HCT116 (cell line): Measurements from ENCODE around the gene IBSP. TPM values are rescaled to one million over a fixed set of nuclear protein-coding genes. Genes with fewer than 3 reads are reported as not detected.

ENCODE experiments used
- ATAC-seq: fragments of 200-7000 bp; cut with Tn5 transposase; 2 replicates; pipeline ENCODE4 v1.9.1; 2020; ENCODE audit warnings: mild to moderate bottlenecking, moderate library complexity
- BruUV-seq: library from RNA; stranded (reverse); fragments of 400-500 nt; replicated peaks from 2 replicates; lab custom pipeline; 2021; lab: Mats Ljungman, UMichigan
- CTCF ChIA-PET: fragments of 300-600 bp; sonication (Branson Sonifier 250); formaldehyde crosslinking; loops from one replicate; lab custom pipeline; 2021; ENCODE audit warnings: antibody characterized with exemption; lab: Charles Lee
- POLR2A ChIA-PET: fragments of 300-600, 350-600 bp; sonication (Branson Sonifier 250); formaldehyde crosslinking; loops from one replicate; lab custom pipeline; 2021; ENCODE audit warnings: antibody characterized with exemption; lab: Charles Lee
- RAD21 ChIA-PET, 2 experiments: fragments of 300-600 bp; sonication (Branson Sonifier 250); formaldehyde crosslinking; loops; one replicate each; lab custom pipeline; 2023; ENCODE audit warnings: low total read pairs in 2 of 2; ENCODE audit not compliant: uncharacterized antibody in 2 of 2, unreplicated experiment in 2 of 2, low non-redundant PET in 1 of 2; lab: Charles Lee
- DNase-seq: peaks from one replicate; pipeline ENCODE4 v3.0.0-alpha.2; 2010; ENCODE audit warnings: low read depth, low spot score
- H2AFZ ChIP-seq: fragments of 200-600 bp; shearing (Covaris generic), sonication (generic); 2 replicates; pipeline ENCODE4 v1.6.1; 2017; ENCODE audit warnings: low read depth, mixed run types, mixed read lengths, antibody characterized with exemption, low read length; ENCODE audit not compliant: poor library complexity, severe bottlenecking
- H3K27ac ChIP-seq: 2 replicates; pipeline ENCODE4 v1.5.1; 2012; ENCODE audit warnings: low read depth, low read length
- H3K27me3 ChIP-seq: fragments of 200-600 bp; sonication (generic); 2 replicates; pipeline ENCODE4 v1.6.1; 2016; ENCODE audit warnings: mixed run types, low read length, mixed read lengths; ENCODE audit not compliant: insufficient read depth
- H3K36me3 ChIP-seq, 2 experiments: fragments of 200-500 bp in 1 of 2; fragments of 200-600 bp in 1 of 2; sonication (Bioruptor generic) in 1 of 2; sonication (generic) in 1 of 2; 2 replicates each; pipeline versions ENCODE4 v1.5.1 to v1.6.1; 2014 to 2016; ENCODE audit warnings: low read length in 2 of 2, inconsistent platforms in 1 of 2, mixed read lengths in 1 of 2, mixed run types in 1 of 2; ENCODE audit not compliant: insufficient read depth in 2 of 2, control insufficient read depth in 1 of 2
- H3K4me1 ChIP-seq, 2 experiments: fragments of 200-600 bp in 1 of 2; sonication (generic) in 1 of 2; 2 replicates each; pipeline versions ENCODE4 v1.5.1 to v1.6.1; 2012 to 2017; ENCODE audit warnings: low read length in 2 of 2, inconsistent platforms in 1 of 2, mild to moderate bottlenecking in 1 of 2, mixed read lengths in 1 of 2, mixed run types in 1 of 2, moderate library complexity in 1 of 2; ENCODE audit not compliant: insufficient read depth in 2 of 2, control insufficient read depth in 1 of 2
- H3K4me2 ChIP-seq: fragments of 200-600 bp; sonication (generic); 2 replicates; pipeline ENCODE4 v1.6.1; 2017; ENCODE audit warnings: mixed run types, low read length, mixed read lengths
- H3K4me3 ChIP-seq, 2 experiments: fragments of 200-600 bp in 1 of 2; sonication (generic) in 1 of 2; replicated peaks in 1 of 2; 2 replicates each; pipeline ENCODE4 v1.5.1; 2011 to 2016; ENCODE audit warnings: low read length in 2 of 2, control low read depth in 1 of 2, low read depth in 1 of 2, mild to moderate bottlenecking in 1 of 2, mixed read lengths in 1 of 2, mixed run types in 1 of 2
- H3K79me2 ChIP-seq: fragments of 200-600 bp; sonication (generic); 2 replicates; pipeline ENCODE4 v1.6.1; 2017; ENCODE audit warnings: mild to moderate bottlenecking, mixed run types, low read length, moderate library complexity, mixed read lengths; ENCODE audit not compliant: insufficient read depth
- H3K9ac ChIP-seq: fragments of 200-600 bp; sonication (generic); 2 replicates; pipeline ENCODE4 v1.6.1; 2016; ENCODE audit warnings: low read length, mixed read lengths
- H3K9me2 ChIP-seq: fragments of 200-600 bp; sonication (generic), shearing (Covaris generic); 2 replicates; pipeline ENCODE4 v1.6.1; 2017; ENCODE audit warnings: mixed run types, mild to moderate bottlenecking, moderate library complexity; ENCODE audit not compliant: insufficient read depth
- H3K9me3 ChIP-seq, 2 experiments: fragments of 200-500 bp in 1 of 2; fragments of 200-600 bp in 1 of 2; sonication (Bioruptor generic) in 1 of 2; sonication (generic) in 1 of 2; 2 replicates each; pipeline ENCODE4 v1.6.1; 2014 to 2017; ENCODE audit warnings: low read length in 2 of 2, mixed read lengths in 2 of 2, inconsistent platforms in 1 of 2, low read depth in 1 of 2, mild to moderate bottlenecking in 1 of 2, mixed run types in 1 of 2, moderate library complexity in 1 of 2; ENCODE audit not compliant: control insufficient read depth in 1 of 2, insufficient read depth in 1 of 2
- H4K20me1 ChIP-seq: fragments of 200-600 bp; sonication (generic), shearing (Covaris generic); 2 replicates; pipeline ENCODE4 v1.6.1; 2017; ENCODE audit warnings: mixed run types, mild to moderate bottlenecking, moderate library complexity; ENCODE audit not compliant: insufficient read depth
- CEBPB ChIP-seq: IDR thresholded peaks from 2 replicates; pipeline ENCODE4 v1.6.1; 2012; ENCODE audit warnings: low read depth
- CTCF ChIP-seq, 3 experiments: fragments of 200-600 bp in 1 of 3; sonication (generic) in 1 of 3; IDR thresholded peaks in 2 of 3; conservative IDR thresholded peaks in 1 of 3; 2 replicates each; pipeline ENCODE4 v1.5.1; 2012 to 2017; ENCODE audit warnings: low read depth in 2 of 3, low read length in 2 of 3, antibody characterized with exemption in 1 of 3, borderline replicate concordance in 1 of 3, control low read depth in 1 of 3, mild to moderate bottlenecking in 1 of 3, mixed read lengths in 1 of 3, mixed run types in 1 of 3, moderate library complexity in 1 of 3; ENCODE audit not compliant: insufficient read depth in 1 of 3
- EGR1 ChIP-seq: IDR thresholded peaks from 2 replicates; pipeline ENCODE4 v1.6.1; 2012; ENCODE audit warnings: low read depth
- EZH2 ChIP-seq: fragments of 200-600 bp; sonication (generic); IDR thresholded peaks from 2 replicates; pipeline ENCODE4 v1.6.1; 2017; ENCODE audit warnings: antibody characterized with exemption, mixed run types
- EZH2phosphoT487 ChIP-seq: fragments of 200-600 bp; IDR thresholded peaks from 2 replicates; pipeline ENCODE4 v1.6.1; 2018; ENCODE audit warnings: antibody characterized with exemption, borderline replicate concordance
- JUND ChIP-seq: IDR thresholded peaks from 2 replicates; pipeline ENCODE4 v1.6.1; 2012
- MAX ChIP-seq: IDR thresholded peaks from 2 replicates; pipeline ENCODE4 v1.6.1; 2012
- POLR2A ChIP-seq: IDR thresholded peaks from 2 replicates; pipeline ENCODE4 v1.7.0; 2011; ENCODE audit warnings: borderline replicate concordance; ENCODE audit not compliant: insufficient read depth, insufficient read length; ENCODE audit errors: extremely low read depth
- RAD21 ChIP-seq: IDR thresholded peaks from 2 replicates; pipeline ENCODE4 v1.6.1; 2012; ENCODE audit warnings: low read depth, mild to moderate bottlenecking
- SP1 ChIP-seq: IDR thresholded peaks from 2 replicates; pipeline ENCODE4 v1.6.1; 2012; ENCODE audit warnings: low read depth
- TCF7L2 ChIP-seq: IDR thresholded peaks from 2 replicates; pipeline ENCODE4 v1.7.0; 2011; ENCODE audit warnings: borderline replicate concordance, inconsistent platforms; ENCODE audit not compliant: insufficient read depth, insufficient read length; ENCODE audit errors: extremely low read depth
- YY1 ChIP-seq: IDR thresholded peaks from 2 replicates; pipeline ENCODE4 v1.6.1; 2011; ENCODE audit warnings: low read length, low read depth, moderate library complexity, mild to moderate bottlenecking; ENCODE audit not compliant: insufficient replicate concordance; ENCODE audit errors: extremely low read depth
- ZFX ChIP-seq: fragments of 450-650 bp; IDR thresholded peaks from 2 replicates; pipeline ENCODE4 v1.6.1; 2017
- intact Hi-C: fragments of 100-400 bp; cut with micrococcal nuclease; formaldehyde crosslinking; loops from 2 replicates; pipeline ENCODE4 v1.10.0; 2022
- total RNA-seq: library from RNA; stranded (reverse); gene quantifications from one replicate; pipeline ENCODE4 v1.2.1, GENCODE V29; 2021; ENCODE audit not compliant: unreplicated experiment

The IBSP gene
- total RNA-seq, 1 experiment from 2014 or later = not detected

- ChIA-PET RAD21 (no interaction called here), CTCF (interaction anchor here (1.2 to 2.3 kb wide), 3 partner anchors 13 to 361 kb away, joined by 3 to 49 read pairs (median 18); no protein-coding TSS in a partner anchor)
These were observed 52.0 kb downstream of the IBSP start for GRCh38 chr4:87851332-87851731.

More at GRCh38 chr4:87851332-87851731, 52.0 kb downstream of the IBSP start:
- intact Hi-C loops = loop anchor here (10.0 kb wide), 1 partner anchor 663 kb away; no protein-coding TSS in a partner anchor
- no TSS peak for BruUV-seq
- Histone ChIP-seq H2AFZ (no peak overlapping the region), H4K20me1 (no peaks in the 10 kb centered on the region), H3K27me3 (no peaks in the 10 kb centered on the region), H3K4me1 (peaks cover 0 to 6% of the 10 kb centered on the region in 2 experiments; a peak in 3 of 4 replicates), H3K27ac (no peak overlapping the region), H3K4me2 (no peak overlapping the region), H3K79me2 (no peaks in the 10 kb centered on the region), H3K9ac (no peak overlapping the region), H3K9me3 (no peaks in the 10 kb centered on the region), H3K9me2 (no peaks in the 10 kb centered on the region), H3K36me3 (no peaks in the 10 kb centered on the region), H3K4me3 (no peak overlapping the region)
- POLR2A ChIA-PET = no interaction called here
- no peak for DNase-seq
- no peak for ATAC-seq
- TF ChIP-seq CEBPB (no peak), POLR2A (no peak), RAD21 (no peak), CTCF (IDR thresholded peaks at IDR 0.05 in 2 of 3, conservative IDR thresholded peaks at IDR 0.05 in 1 of 3; ENCODE audit: borderline replicate concordance in 1 of 3, insufficient read depth in 1 of 3, low read depth in 2 of 3, low read length in 2 of 3) (no peak), TCF7L2 (no peak), JUND (no peak), EZH2phosphoT487 (no peak), YY1 (no peak), EGR1 (no peak), ZFX (no peak), EZH2 (no peak), SP1 (no peak), MAX (no peak)
